ENCODE measurements around the gene AURKB.

- TF ChIP-seq CTCF (IDR thresholded peaks at IDR 0.05), result no peak
- TF ChIP-seq ZFX (IDR thresholded peaks at IDR 0.05; ENCODE audit: borderline replicate concordance), result no peak
These were observed 37.1 kb downstream of the AURKB start for GRCh38 chr17:8173056-8173870.
